ENCODE data around the gene NCAPD3.
A peak's percentile ranks its signal among the peaks of the same experiment; 100 is the strongest.
"Not testable (repeated sequence)": the region's sequence is repeated elsewhere in the genome, so short reads cannot be mapped to it uniquely, and the experiment has no call there.

The NCAPD3 gene

GRCh38 chr11:134126217-134126822 lies 97.4 kb downstream of the NCAPD3 start:
- DNase-seq = no peak

GRCh38 chr11:134125507-134125906 lies 98.3 kb downstream of the NCAPD3 start:
- no peak for DNase-seq

GRCh38 chr11:134124660-134125451 lies 98.9 kb downstream of the NCAPD3 start:
- peak; percentile 29 for DNase-seq

- DNase-seq = no peak
These were observed 102.7 kb downstream of the NCAPD3 start for GRCh38 chr11:134120921-134121526.

- no peak for DNase-seq
These were observed 103.5 kb downstream of the NCAPD3 start for GRCh38 chr11:134120143-134120850.

- DNase-seq = no peak
These were observed 104.7 kb downstream of the NCAPD3 start for GRCh38 chr11:134119094-134119493.

GRCh38 chr11:134118006-134118405 lies 105.8 kb downstream of the NCAPD3 start:
- DNase-seq = no peak

- DNase-seq = no peak
These were observed 107.6 kb downstream of the NCAPD3 start for GRCh38 chr11:134116210-134116609.

- DNase-seq = not testable (repeated sequence)
These were observed 110.0 kb downstream of the NCAPD3 start for GRCh38 chr11:134113787-134114186.

- DNase-seq = no peak
These were observed 113.4 kb downstream of the NCAPD3 start for GRCh38 chr11:134110252-134110815.
